LNCaP clone FGC (cell line): ENCODE results near the gene PSMB8.

ENCODE experiments used
- DNase-seq: peaks from one replicate; pipeline ENCODE4 v3.0.0-alpha.2; 2011; ENCODE audit warnings: low read depth
- H3K4me3 ChIP-seq: 2 replicates; pipeline ENCODE4 v1.5.1; 2011; ENCODE audit warnings: mild to moderate bottlenecking, low read depth, low read length, control low read depth
- CTCF ChIP-seq: IDR thresholded peaks from 2 replicates; pipeline ENCODE4 v1.5.1; 2012; ENCODE audit warnings: mild to moderate bottlenecking; ENCODE audit not compliant: control insufficient read depth, insufficient read depth; ENCODE audit errors: extremely low read depth

PSMB8 gene

GRCh38 chr6:32852018-32852843, 8.4 kb upstream of the PSMB8 start:
- DNase-seq: no peak
- H3K4me3 ChIP-seq: peak overlapping the region; percentile 71
- no peak for TF ChIP-seq CTCF

- DNase-seq: no peak
- no peak overlapping the region for H3K4me3 ChIP-seq
- TF ChIP-seq CTCF: no peak
Observed at GRCh38 chr6:32851025-32851424, 7.2 kb upstream of the PSMB8 start.

DNA sequence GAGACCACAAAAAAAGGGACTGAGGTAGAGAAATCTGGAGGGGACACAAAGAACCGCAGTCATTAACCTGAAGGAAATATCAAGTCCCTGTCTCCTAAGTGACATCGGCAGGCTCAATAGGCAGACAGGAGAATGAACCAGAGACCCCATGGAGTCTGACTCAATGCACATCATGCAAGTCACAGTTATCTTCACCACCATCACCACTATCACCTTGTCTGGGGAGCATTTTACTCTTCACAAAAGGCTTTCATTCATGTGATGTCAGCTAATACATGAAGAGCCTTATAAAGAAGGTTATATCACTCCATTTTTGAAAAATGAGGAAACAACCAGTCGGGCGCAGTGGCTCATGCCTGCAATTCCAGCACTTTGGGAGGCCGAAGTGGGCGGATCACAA, 5.3 kb upstream of the PSMB8 start:
- H3K4me3 ChIP-seq: no peak overlapping the region
- TF ChIP-seq CTCF: no peak
- no peak for DNase-seq

DNA sequence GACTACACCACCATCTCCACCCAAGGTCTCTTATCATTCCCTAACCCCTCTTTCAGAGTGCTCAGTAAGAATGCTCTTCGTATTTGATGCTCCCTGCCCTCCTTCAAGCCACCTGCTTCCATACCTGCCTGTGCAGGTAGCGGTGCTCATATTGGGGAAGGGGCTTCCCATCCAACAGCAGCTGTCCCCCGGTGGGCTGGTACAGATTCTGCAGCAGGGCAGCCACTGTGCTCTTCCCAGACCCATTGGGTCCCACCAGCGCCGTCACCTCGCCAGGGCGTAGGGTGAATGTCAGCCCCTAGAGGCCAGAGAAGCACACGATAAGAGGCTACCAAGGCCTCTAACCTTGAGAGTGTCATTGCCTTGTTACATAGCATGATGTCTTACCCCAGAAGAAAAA, 3.9 kb upstream of the PSMB8 start:
- no peak for TF ChIP-seq CTCF
- no peak overlapping the region for H3K4me3 ChIP-seq
- no peak for DNase-seq

DNA sequence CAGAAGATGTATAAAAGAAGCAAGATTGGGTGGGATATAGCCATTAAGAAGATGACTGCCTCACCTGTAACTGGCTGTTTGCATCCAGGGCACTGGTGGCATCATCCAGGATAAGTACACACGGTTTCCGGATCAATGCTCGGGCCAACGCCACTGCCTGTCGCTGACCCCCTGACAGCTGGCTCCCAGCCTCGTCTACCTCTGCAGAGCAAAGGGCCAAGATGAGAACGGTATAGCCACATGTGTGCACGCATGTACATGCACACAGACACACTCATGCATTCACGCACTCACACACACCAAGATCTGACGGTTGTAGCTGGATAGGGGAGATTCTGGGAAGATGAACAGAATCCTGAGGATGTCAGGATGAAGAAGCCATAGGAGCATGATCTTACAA, 3.2 kb upstream of the PSMB8 start:
- no peak for TF ChIP-seq CTCF
- H3K4me3 ChIP-seq: no peak overlapping the region

GRCh38 chr6:32845384-32845884, 1.6 kb upstream of the PSMB8 start:
- no peak overlapping the region for H3K4me3 ChIP-seq
- DNase-seq: no peak
- no peak for TF ChIP-seq CTCF

More for the DNA sequence above, 3.2 kb upstream of the PSMB8 start:
- no peak for DNase-seq
